HCT116 (cell line): Measurements from ENCODE around the gene SCAF4. TPM values are rescaled to one million over a fixed set of nuclear protein-coding genes. Genes with fewer than 3 reads are reported as not detected.

Experiments used
- ATAC-seq: fragments of 200-7000 bp; cut with Tn5 transposase; 2 replicates; pipeline ENCODE4 v1.9.1; 2020; ENCODE audit warnings: mild to moderate bottlenecking, moderate library complexity
- BruUV-seq: library from RNA; stranded (reverse); fragments of 400-500 nt; replicated peaks from 2 replicates; lab custom pipeline; 2021; lab: Mats Ljungman, UMichigan
- CTCF ChIA-PET: fragments of 300-600 bp; sonication (Branson Sonifier 250); formaldehyde crosslinking; loops from one replicate; lab custom pipeline; 2021; ENCODE audit warnings: antibody characterized with exemption; lab: Charles Lee
- POLR2A ChIA-PET: fragments of 300-600, 350-600 bp; sonication (Branson Sonifier 250); formaldehyde crosslinking; loops from one replicate; lab custom pipeline; 2021; ENCODE audit warnings: antibody characterized with exemption; lab: Charles Lee
- RAD21 ChIA-PET, 2 experiments: fragments of 300-600 bp; sonication (Branson Sonifier 250); formaldehyde crosslinking; loops; one replicate each; lab custom pipeline; 2023; ENCODE audit warnings: low total read pairs in 2 of 2; ENCODE audit not compliant: uncharacterized antibody in 2 of 2, unreplicated experiment in 2 of 2, low non-redundant PET in 1 of 2; lab: Charles Lee
- DNase-seq: peaks from one replicate; pipeline ENCODE4 v3.0.0-alpha.2; 2010; ENCODE audit warnings: low read depth, low spot score
- H2AFZ ChIP-seq: fragments of 200-600 bp; shearing (Covaris generic), sonication (generic); 2 replicates; pipeline ENCODE4 v1.6.1; 2017; ENCODE audit warnings: low read depth, mixed run types, mixed read lengths, antibody characterized with exemption, low read length; ENCODE audit not compliant: poor library complexity, severe bottlenecking
- H3K27ac ChIP-seq: 2 replicates; pipeline ENCODE4 v1.5.1; 2012; ENCODE audit warnings: low read depth, low read length
- H3K27me3 ChIP-seq: fragments of 200-600 bp; sonication (generic); 2 replicates; pipeline ENCODE4 v1.6.1; 2016; ENCODE audit warnings: mixed run types, low read length, mixed read lengths; ENCODE audit not compliant: insufficient read depth
- H3K36me3 ChIP-seq, 2 experiments: fragments of 200-500 bp in 1 of 2; fragments of 200-600 bp in 1 of 2; sonication (Bioruptor generic) in 1 of 2; sonication (generic) in 1 of 2; 2 replicates each; pipeline versions ENCODE4 v1.5.1 to v1.6.1; 2014 to 2016; ENCODE audit warnings: low read length in 2 of 2, inconsistent platforms in 1 of 2, mixed read lengths in 1 of 2, mixed run types in 1 of 2; ENCODE audit not compliant: insufficient read depth in 2 of 2, control insufficient read depth in 1 of 2
- H3K4me1 ChIP-seq, 2 experiments: fragments of 200-600 bp in 1 of 2; sonication (generic) in 1 of 2; 2 replicates each; pipeline versions ENCODE4 v1.5.1 to v1.6.1; 2012 to 2017; ENCODE audit warnings: low read length in 2 of 2, inconsistent platforms in 1 of 2, mild to moderate bottlenecking in 1 of 2, mixed read lengths in 1 of 2, mixed run types in 1 of 2, moderate library complexity in 1 of 2; ENCODE audit not compliant: insufficient read depth in 2 of 2, control insufficient read depth in 1 of 2
- H3K4me2 ChIP-seq: fragments of 200-600 bp; sonication (generic); 2 replicates; pipeline ENCODE4 v1.6.1; 2017; ENCODE audit warnings: mixed run types, low read length, mixed read lengths
- H3K4me3 ChIP-seq, 2 experiments: fragments of 200-600 bp in 1 of 2; sonication (generic) in 1 of 2; replicated peaks in 1 of 2; 2 replicates each; pipeline ENCODE4 v1.5.1; 2011 to 2016; ENCODE audit warnings: low read length in 2 of 2, control low read depth in 1 of 2, low read depth in 1 of 2, mild to moderate bottlenecking in 1 of 2, mixed read lengths in 1 of 2, mixed run types in 1 of 2
- H3K79me2 ChIP-seq: fragments of 200-600 bp; sonication (generic); 2 replicates; pipeline ENCODE4 v1.6.1; 2017; ENCODE audit warnings: mild to moderate bottlenecking, mixed run types, low read length, moderate library complexity, mixed read lengths; ENCODE audit not compliant: insufficient read depth
- H3K9ac ChIP-seq: fragments of 200-600 bp; sonication (generic); 2 replicates; pipeline ENCODE4 v1.6.1; 2016; ENCODE audit warnings: low read length, mixed read lengths
- H3K9me2 ChIP-seq: fragments of 200-600 bp; sonication (generic), shearing (Covaris generic); 2 replicates; pipeline ENCODE4 v1.6.1; 2017; ENCODE audit warnings: mixed run types, mild to moderate bottlenecking, moderate library complexity; ENCODE audit not compliant: insufficient read depth
- H3K9me3 ChIP-seq, 2 experiments: fragments of 200-500 bp in 1 of 2; fragments of 200-600 bp in 1 of 2; sonication (Bioruptor generic) in 1 of 2; sonication (generic) in 1 of 2; 2 replicates each; pipeline ENCODE4 v1.6.1; 2014 to 2017; ENCODE audit warnings: low read length in 2 of 2, mixed read lengths in 2 of 2, inconsistent platforms in 1 of 2, low read depth in 1 of 2, mild to moderate bottlenecking in 1 of 2, mixed run types in 1 of 2, moderate library complexity in 1 of 2; ENCODE audit not compliant: control insufficient read depth in 1 of 2, insufficient read depth in 1 of 2
- H4K20me1 ChIP-seq: fragments of 200-600 bp; sonication (generic), shearing (Covaris generic); 2 replicates; pipeline ENCODE4 v1.6.1; 2017; ENCODE audit warnings: mixed run types, mild to moderate bottlenecking, moderate library complexity; ENCODE audit not compliant: insufficient read depth
- CBX3 ChIP-seq: IDR thresholded peaks from 2 replicates; pipeline ENCODE4 v1.6.1; 2012; ENCODE audit warnings: low read depth
- CEBPB ChIP-seq: IDR thresholded peaks from 2 replicates; pipeline ENCODE4 v1.6.1; 2012; ENCODE audit warnings: low read depth
- ELF1 ChIP-seq: IDR thresholded peaks from 2 replicates; pipeline ENCODE4 v1.6.1; 2012; ENCODE audit warnings: low read depth, borderline replicate concordance
- EZH2phosphoT487 ChIP-seq: fragments of 200-600 bp; IDR thresholded peaks from 2 replicates; pipeline ENCODE4 v1.6.1; 2018; ENCODE audit warnings: antibody characterized with exemption, borderline replicate concordance
- FOSL1 ChIP-seq: IDR thresholded peaks from 2 replicates; pipeline ENCODE4 v1.6.1; 2012; ENCODE audit warnings: low read depth
- JUND ChIP-seq: IDR thresholded peaks from 2 replicates; pipeline ENCODE4 v1.6.1; 2012
- POLR2AphosphoS5 ChIP-seq: IDR thresholded peaks from 2 replicates; pipeline ENCODE4 v1.6.1; 2011; ENCODE audit warnings: mild to moderate bottlenecking, low read depth, low read length, moderate library complexity
- RAD21 ChIP-seq: IDR thresholded peaks from 2 replicates; pipeline ENCODE4 v1.6.1; 2012; ENCODE audit warnings: low read depth, mild to moderate bottlenecking
- SP1 ChIP-seq: IDR thresholded peaks from 2 replicates; pipeline ENCODE4 v1.6.1; 2012; ENCODE audit warnings: low read depth
- SRF ChIP-seq: IDR thresholded peaks from 2 replicates; pipeline ENCODE4 v1.6.1; 2012; ENCODE audit warnings: low read depth
- ZBTB33 ChIP-seq: IDR thresholded peaks from 2 replicates; pipeline ENCODE4 v1.6.1; 2011; ENCODE audit warnings: mild to moderate bottlenecking, low read length, moderate library complexity; ENCODE audit not compliant: insufficient replicate concordance; ENCODE audit errors: extremely low read depth
- ZFX ChIP-seq: fragments of 450-650 bp; IDR thresholded peaks from 2 replicates; pipeline ENCODE4 v1.6.1; 2017
- intact Hi-C: fragments of 100-400 bp; cut with micrococcal nuclease; formaldehyde crosslinking; loops from 2 replicates; pipeline ENCODE4 v1.10.0; 2022
- total RNA-seq: library from RNA; stranded (reverse); gene quantifications from one replicate; pipeline ENCODE4 v1.2.1, GENCODE V29; 2021; ENCODE audit not compliant: unreplicated experiment
- TF ChIP-seq, protein P1 (sequence below): IDR thresholded peaks from 2 replicates; pipeline ENCODE4 v1.6.1; 2012; ENCODE audit warnings: low read depth

Gene SCAF4
- total RNA-seq, 1 experiment from 2014 or later, result 31.1 TPM

DNA sequence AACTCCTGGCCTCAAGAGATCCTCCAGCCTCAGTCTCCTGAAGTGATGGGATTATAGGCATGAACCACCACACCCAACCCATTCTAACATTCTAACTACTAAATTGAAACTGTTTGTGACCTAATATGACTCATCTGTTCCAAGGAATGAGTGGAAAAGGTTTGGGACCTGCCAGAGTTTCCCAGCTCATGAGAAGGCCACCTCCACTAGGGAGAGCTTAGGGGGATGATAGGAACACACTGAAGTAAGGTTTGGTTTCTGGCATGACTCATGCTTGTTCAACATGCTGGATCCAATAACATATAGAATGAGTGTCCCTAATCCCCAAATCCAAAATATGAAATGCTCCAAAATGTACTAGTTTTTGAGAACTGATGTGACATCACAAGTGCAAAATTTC is 18.9 kb upstream of the SCAF4 start:
- ChIA-PET RAD21 (no interaction called here), POLR2A (no interaction called here), CTCF (no interaction called here)
- H3K4me1 ChIP-seq, result peaks cover 3 to 9% of the 10 kb centered on the region in 2 experiments; a peak in 3 of 4 replicates
- peak; percentile 50 for DNase-seq
- H3K9ac ChIP-seq, result no peak overlapping the region
- H3K4me2 ChIP-seq, result peak overlapping the region; percentile 27
- H4K20me1 ChIP-seq, result no peaks in the 10 kb centered on the region
- ATAC-seq, result peak; percentile 72
- no peaks in the 10 kb centered on the region for H3K9me3 ChIP-seq
- intact Hi-C loops, result no loop called here
- no peak overlapping the region for H3K4me3 ChIP-seq
- no peak overlapping the region for H3K27ac ChIP-seq
- peak; percentile 49 for TF ChIP-seq SP1
- TF ChIP-seq RAD21, result no peak
- TF ChIP-seq CEBPB, result no peak
- no peak for TF ChIP-seq EZH2phosphoT487
- TF ChIP-seq ZFX, result no peak
- TF ChIP-seq ELF1, result no peak
- TF ChIP-seq CBX3, result 0 out of 2 replicates have a peak, but pooled peaks have one; percentile 32
- TF ChIP-seq SRF, result no peak
- TF ChIP-seq FOSL1, result peak; percentile 42; the same call in 1 of the 2 replicates
- TF ChIP-seq POLR2AphosphoS5, result no peak
- no peak for TF ChIP-seq ZBTB33
- TF ChIP-seq JUND, result peak; percentile 50; the same call in 1 of the 2 replicates
- TF ChIP-seq, protein P1, sequence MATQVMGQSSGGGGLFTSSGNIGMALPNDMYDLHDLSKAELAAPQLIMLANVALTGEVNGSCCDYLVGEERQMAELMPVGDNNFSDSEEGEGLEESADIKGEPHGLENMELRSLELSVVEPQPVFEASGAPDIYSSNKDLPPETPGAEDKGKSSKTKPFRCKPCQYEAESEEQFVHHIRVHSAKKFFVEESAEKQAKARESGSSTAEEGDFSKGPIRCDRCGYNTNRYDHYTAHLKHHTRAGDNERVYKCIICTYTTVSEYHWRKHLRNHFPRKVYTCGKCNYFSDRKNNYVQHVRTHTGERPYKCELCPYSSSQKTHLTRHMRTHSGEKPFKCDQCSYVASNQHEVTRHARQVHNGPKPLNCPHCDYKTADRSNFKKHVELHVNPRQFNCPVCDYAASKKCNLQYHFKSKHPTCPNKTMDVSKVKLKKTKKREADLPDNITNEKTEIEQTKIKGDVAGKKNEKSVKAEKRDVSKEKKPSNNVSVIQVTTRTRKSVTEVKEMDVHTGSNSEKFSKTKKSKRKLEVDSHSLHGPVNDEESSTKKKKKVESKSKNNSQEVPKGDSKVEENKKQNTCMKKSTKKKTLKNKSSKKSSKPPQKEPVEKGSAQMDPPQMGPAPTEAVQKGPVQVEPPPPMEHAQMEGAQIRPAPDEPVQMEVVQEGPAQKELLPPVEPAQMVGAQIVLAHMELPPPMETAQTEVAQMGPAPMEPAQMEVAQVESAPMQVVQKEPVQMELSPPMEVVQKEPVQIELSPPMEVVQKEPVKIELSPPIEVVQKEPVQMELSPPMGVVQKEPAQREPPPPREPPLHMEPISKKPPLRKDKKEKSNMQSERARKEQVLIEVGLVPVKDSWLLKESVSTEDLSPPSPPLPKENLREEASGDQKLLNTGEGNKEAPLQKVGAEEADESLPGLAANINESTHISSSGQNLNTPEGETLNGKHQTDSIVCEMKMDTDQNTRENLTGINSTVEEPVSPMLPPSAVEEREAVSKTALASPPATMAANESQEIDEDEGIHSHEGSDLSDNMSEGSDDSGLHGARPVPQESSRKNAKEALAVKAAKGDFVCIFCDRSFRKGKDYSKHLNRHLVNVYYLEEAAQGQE, result no peak
- no peaks in the 10 kb centered on the region for H3K79me2 ChIP-seq
- no peak overlapping the region for H2AFZ ChIP-seq
- H3K27me3 ChIP-seq, result no peaks in the 10 kb centered on the region
- H3K36me3 ChIP-seq, result no peaks in the 10 kb centered on the region
- no TSS peak for BruUV-seq
- no peaks in the 10 kb centered on the region for H3K9me2 ChIP-seq
